HepG2 (cell line): ENCODE data around the gene DNAJA3. TPM values are rescaled to one million over a fixed set of nuclear protein-coding genes. Genes with fewer than 3 reads are reported as not detected.
A peak's percentile ranks its signal among the peaks of the same experiment; 100 is the strongest.

Experiments used
- EP300 ChIP-seq, 3 experiments: sonication (generic) in 1 of 3; formaldehyde crosslinking in 1 of 3; IDR thresholded peaks; 2 replicates each; pipeline versions ENCODE4 v1.5.1 to v1.6.1; 2011 to 2020; ENCODE audit warnings: low read depth in 2 of 3, low read length in 2 of 3, borderline replicate concordance in 1 of 3, improper control_type of control experiment in 1 of 3, mild to moderate bottlenecking in 1 of 3, missing genetic modification reagents in 1 of 3, moderate library complexity in 1 of 3
- GFI1 ChIP-seq: sonication (generic); formaldehyde crosslinking; IDR thresholded peaks from 2 replicates; pipeline ENCODE4 v1.5.0; 2020; ENCODE audit warnings: missing genetic modification reagents, mild to moderate bottlenecking, borderline replicate concordance
- HBP1 ChIP-seq: IDR thresholded peaks from 2 replicates; pipeline ENCODE4 v1.6.1; 2016; ENCODE audit warnings: low read depth, control low read depth
- HDAC1 ChIP-seq: sonication (generic); formaldehyde crosslinking; IDR thresholded peaks from 2 replicates; pipeline ENCODE4 v1.5.1; 2020; ENCODE audit warnings: mild to moderate bottlenecking, missing genetic modification reagents
- IKZF5 ChIP-seq: IDR thresholded peaks from 2 replicates; pipeline ENCODE4 v1.6.1; 2018; ENCODE audit warnings: missing genetic modification reagents, mild to moderate bottlenecking, missing compliant biosample characterization
- JUND ChIP-seq: sonication (generic); formaldehyde crosslinking; IDR thresholded peaks from 2 replicates; pipeline ENCODE4 v1.8.0; 2022; ENCODE audit warnings: mild to moderate bottlenecking, missing genetic modification reagents
- MATR3 ChIP-seq: sonication (generic); formaldehyde crosslinking; IDR thresholded peaks from 2 replicates; pipeline ENCODE4 v1.4.0; 2020; ENCODE audit warnings: missing genetic modification reagents
- ONECUT2 ChIP-seq: sonication (generic); formaldehyde crosslinking; IDR thresholded peaks from 2 replicates; pipeline ENCODE4 v1.4.0; 2020; ENCODE audit warnings: missing genetic modification reagents
- RBFOX2 ChIP-seq: fragments of 200-400 bp; formaldehyde crosslinking; IDR thresholded peaks from 2 replicates; pipeline ENCODE4 v1.6.1; 2017; ENCODE audit warnings: low read depth, mild to moderate bottlenecking, low read length
- SIX1 ChIP-seq: sonication (generic); formaldehyde crosslinking; IDR thresholded peaks from 2 replicates; pipeline ENCODE4 v1.4.0; 2020; ENCODE audit warnings: missing genetic modification reagents, borderline replicate concordance
- SNAI1 ChIP-seq: sonication (generic); formaldehyde crosslinking; IDR thresholded peaks from 2 replicates; pipeline ENCODE4 v1.5.0; 2020; ENCODE audit warnings: mild to moderate bottlenecking, missing genetic modification reagents, borderline replicate concordance
- STAG1 ChIP-seq: sonication (generic); formaldehyde crosslinking; IDR thresholded peaks from 2 replicates; pipeline ENCODE4 v1.4.0; 2020; ENCODE audit warnings: missing genetic modification reagents
- TBX2 ChIP-seq: sonication (generic); formaldehyde crosslinking; IDR thresholded peaks from 2 replicates; pipeline ENCODE4 v1.5.0; 2020; ENCODE audit warnings: missing genetic modification reagents, mild to moderate bottlenecking, borderline replicate concordance
- ZBTB14 ChIP-seq: sonication (generic); formaldehyde crosslinking; IDR thresholded peaks from 2 replicates; pipeline ENCODE4 v1.4.0; 2020; ENCODE audit warnings: missing genetic modification reagents
- ZBTB21 ChIP-seq: sonication (generic); formaldehyde crosslinking; IDR thresholded peaks from 2 replicates; pipeline ENCODE4 v1.4.0; 2020; ENCODE audit warnings: missing genetic modification reagents
- ZNF251 ChIP-seq: sonication (generic); formaldehyde crosslinking; IDR thresholded peaks from 2 replicates; pipeline ENCODE4 v1.9.0; 2021; ENCODE audit warnings: mild to moderate bottlenecking, missing genetic modification reagents
- ZNF382 ChIP-seq: sonication (generic); formaldehyde crosslinking; IDR thresholded peaks from 2 replicates; pipeline ENCODE4 v1.5.0; 2020; ENCODE audit warnings: missing genetic modification reagents, mild to moderate bottlenecking, borderline replicate concordance
- ZNF546 ChIP-seq: sonication (generic); formaldehyde crosslinking; conservative IDR thresholded peaks from 2 replicates; pipeline ENCODE4 v1.8.1; 2023; ENCODE audit warnings: mild to moderate bottlenecking, missing genetic modification reagents
- polyA plus RNA-seq, 8 experiments: library from polyadenylated mRNA; depleted of rRNA in 3 of 8; stranded (reverse) in 7 of 8; unstranded in 1 of 8; fragments of >200 nt; fragmentation: Illumina TruSeq in 4 of 8; extraction: Trizol in 4 of 8; gene quantifications; 2 replicates each; pipeline versions ENCODE4 v1.2.1 to v1.2.3, GENCODE V29; 2011 to 2016; ENCODE audit warnings: low read depth in 4 of 8, missing spikeins in 1 of 8, mixed read lengths in 1 of 8; ENCODE audit not compliant: insufficient read depth in 1 of 8
- total RNA-seq, 5 experiments: library from RNA; depleted of rRNA; stranded (reverse); fragments of >200 nt; fragmentation: Illumina TruSeq; extraction: Trizol; gene quantifications; 2 replicates each; pipeline ENCODE4 v1.2.3, GENCODE V29; 2016; ENCODE audit warnings: low read depth in 1 of 5
- TF ChIP-seq, protein P1 (sequence below): IDR thresholded peaks from 2 replicates; pipeline ENCODE4 v1.6.1; 2016; ENCODE audit warnings: low read depth, missing genetic modification reagents, missing compliant biosample characterization

Gene DNAJA3
- total and polyA plus RNA-seq, 2 of the 13 experiments (the other 11 are each of a cell fraction or from before 2014, with no cell fraction given), result 77.0 to 83.3 TPM

GRCh38 chr16:4475880-4476788 is 50.5 kb downstream of the DNAJA3 start, which contains the start of gene HMOX2 (continued):
- TF ChIP-seq, protein P1, sequence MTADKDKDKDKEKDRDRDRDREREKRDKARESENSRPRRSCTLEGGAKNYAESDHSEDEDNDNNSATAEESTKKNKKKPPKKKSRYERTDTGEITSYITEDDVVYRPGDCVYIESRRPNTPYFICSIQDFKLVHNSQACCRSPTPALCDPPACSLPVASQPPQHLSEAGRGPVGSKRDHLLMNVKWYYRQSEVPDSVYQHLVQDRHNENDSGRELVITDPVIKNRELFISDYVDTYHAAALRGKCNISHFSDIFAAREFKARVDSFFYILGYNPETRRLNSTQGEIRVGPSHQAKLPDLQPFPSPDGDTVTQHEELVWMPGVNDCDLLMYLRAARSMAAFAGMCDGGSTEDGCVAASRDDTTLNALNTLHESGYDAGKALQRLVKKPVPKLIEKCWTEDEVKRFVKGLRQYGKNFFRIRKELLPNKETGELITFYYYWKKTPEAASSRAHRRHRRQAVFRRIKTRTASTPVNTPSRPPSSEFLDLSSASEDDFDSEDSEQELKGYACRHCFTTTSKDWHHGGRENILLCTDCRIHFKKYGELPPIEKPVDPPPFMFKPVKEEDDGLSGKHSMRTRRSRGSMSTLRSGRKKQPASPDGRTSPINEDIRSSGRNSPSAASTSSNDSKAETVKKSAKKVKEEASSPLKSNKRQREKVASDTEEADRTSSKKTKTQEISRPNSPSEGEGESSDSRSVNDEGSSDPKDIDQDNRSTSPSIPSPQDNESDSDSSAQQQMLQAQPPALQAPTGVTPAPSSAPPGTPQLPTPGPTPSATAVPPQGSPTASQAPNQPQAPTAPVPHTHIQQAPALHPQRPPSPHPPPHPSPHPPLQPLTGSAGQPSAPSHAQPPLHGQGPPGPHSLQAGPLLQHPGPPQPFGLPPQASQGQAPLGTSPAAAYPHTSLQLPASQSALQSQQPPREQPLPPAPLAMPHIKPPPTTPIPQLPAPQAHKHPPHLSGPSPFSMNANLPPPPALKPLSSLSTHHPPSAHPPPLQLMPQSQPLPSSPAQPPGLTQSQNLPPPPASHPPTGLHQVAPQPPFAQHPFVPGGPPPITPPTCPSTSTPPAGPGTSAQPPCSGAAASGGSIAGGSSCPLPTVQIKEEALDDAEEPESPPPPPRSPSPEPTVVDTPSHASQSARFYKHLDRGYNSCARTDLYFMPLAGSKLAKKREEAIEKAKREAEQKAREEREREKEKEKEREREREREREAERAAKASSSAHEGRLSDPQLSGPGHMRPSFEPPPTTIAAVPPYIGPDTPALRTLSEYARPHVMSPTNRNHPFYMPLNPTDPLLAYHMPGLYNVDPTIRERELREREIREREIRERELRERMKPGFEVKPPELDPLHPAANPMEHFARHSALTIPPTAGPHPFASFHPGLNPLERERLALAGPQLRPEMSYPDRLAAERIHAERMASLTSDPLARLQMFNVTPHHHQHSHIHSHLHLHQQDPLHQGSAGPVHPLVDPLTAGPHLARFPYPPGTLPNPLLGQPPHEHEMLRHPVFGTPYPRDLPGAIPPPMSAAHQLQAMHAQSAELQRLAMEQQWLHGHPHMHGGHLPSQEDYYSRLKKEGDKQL (CRISPR knock-in tag), result peak; percentile 24; the same call in 1 of the 2 replicates
- TF ChIP-seq SNAI1 (CRISPR knock-in tag) (no peak), RBFOX2 (peak; percentile 90), EP300 (IDR thresholded peaks at IDR 0.05; ENCODE audit: low read depth in 2 of 2, low read length in 2 of 2) (0 out of 4 replicates have a peak, but pooled peaks have one; percentile 15 to 26), EP300 (CRISPR knock-in tag; IDR thresholded peaks at IDR 0.05; ENCODE audit: borderline replicate concordance) (no peak), STAG1 (CRISPR knock-in tag) (no peak; the same call in 1 of the 2 replicates), ZNF546 (CRISPR knock-in tag) (0 out of 2 replicates have a peak, but pooled peaks have one; percentile 64), MATR3 (CRISPR knock-in tag) (no peak), HBP1 (CRISPR knock-in tag) (peak; percentile 61; the same call in 1 of the 2 replicates), ONECUT2 (no peak), IKZF5 (CRISPR knock-in tag) (peak; percentile 79; the same call in 1 of the 2 replicates), TBX2 (CRISPR knock-in tag) (peak; percentile 85; the same call in 1 of the 2 replicates), ZNF251 (CRISPR knock-in tag) (no peak), ZBTB21 (CRISPR knock-in tag) (no peak; the same call in 1 of the 2 replicates), GFI1 (0 out of 2 replicates have a peak, but pooled peaks have one; percentile 42), HDAC1 (CRISPR knock-in tag) (peak; percentile 95), SIX1 (CRISPR knock-in tag) (no peak; the same call in 1 of the 2 replicates), ZNF382 (no peak), JUND (CRISPR knock-in tag) (no peak), ZBTB14 (CRISPR knock-in tag) (0 out of 2 replicates have a peak, but pooled peaks have one; percentile 14)
